NCI-H2227 treated with DMSO at 0.1 percent for 48 hours (cell line): ENCODE data around the gene COL18A1.

ENCODE experiments used
- DNase-seq: peaks from one replicate; lab custom pipeline; 2025; lab: John Stamatoyannopoulos, UW

The COL18A1 gene

GRCh38 chr21:45383111-45383614, 21.8 kb upstream of the COL18A1 start:
- no peak for DNase-seq

DNA sequence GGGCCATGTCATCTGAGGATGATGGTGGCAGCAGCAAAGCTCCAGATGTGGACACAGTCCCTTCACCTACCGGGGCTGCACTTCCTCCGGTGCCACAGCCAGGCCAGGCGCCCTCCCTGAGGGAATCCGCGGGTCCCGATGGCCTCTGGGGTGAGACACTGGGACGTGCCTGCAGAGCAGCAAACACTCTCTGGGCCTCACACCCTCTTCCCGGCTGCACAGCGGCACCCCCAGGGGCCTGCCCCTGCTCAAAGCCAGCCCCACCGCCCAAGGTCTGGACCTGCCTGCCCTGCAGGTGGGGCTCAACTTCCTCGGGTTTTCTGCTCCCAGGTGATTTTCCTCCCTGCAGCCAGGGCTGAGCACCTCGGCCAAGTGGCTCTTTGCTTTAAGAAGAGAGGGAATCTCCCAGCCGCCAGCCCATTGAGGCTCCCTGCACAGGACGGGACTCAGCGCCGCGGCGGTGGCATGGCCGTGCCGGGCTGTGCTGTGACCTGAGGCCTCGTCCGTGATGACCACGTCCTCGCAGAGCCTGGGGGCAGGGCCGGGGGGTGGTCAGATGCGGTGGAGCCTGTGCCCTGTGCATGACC, 21.3 kb upstream of the COL18A1 start:
- DNase-seq, result no peak

DNA sequence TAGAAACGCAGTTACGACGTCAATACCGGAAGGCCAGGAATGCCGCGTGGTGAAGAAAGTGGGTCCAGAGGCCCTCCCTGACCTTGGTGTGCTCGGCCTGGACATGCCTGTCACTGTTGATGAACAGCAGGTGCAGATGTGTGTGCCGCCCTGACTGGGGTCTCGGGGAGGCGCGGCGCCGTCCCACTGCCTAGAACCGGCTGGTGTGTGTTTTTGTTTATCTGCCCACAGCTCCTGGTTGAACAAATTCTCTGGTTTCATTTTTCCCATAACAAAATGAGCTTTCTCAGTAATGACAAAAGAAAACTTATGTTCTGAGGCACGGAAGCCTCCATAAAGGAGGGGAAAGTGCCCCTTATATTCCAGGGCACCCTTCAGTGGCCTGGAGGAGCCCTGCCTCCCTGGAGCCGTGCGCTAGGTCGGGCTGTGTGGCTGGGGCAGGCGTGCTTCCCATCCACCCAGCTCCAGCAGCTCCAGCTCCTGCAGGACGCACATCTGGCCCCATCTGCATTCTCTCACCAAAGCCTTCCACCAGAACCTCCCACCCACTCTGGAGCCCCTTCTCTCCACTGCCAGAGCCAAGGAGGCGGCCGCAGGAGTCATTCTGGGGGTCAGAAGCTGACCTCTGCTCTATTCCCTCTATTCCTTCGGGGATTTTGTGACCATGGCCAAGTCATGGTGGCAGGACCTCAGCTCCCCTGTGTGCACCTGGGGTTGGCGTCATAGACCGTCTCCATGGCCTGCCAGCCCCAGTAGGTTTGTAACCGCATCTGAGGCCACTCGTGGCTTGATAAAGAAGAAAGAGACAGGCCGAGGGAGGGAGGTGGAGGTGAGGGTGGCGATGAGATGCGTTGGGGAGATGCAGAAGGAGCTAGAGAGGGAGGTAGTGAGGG, 20.1 kb upstream of the COL18A1 start:
- DNase-seq, result no peak

DNA sequence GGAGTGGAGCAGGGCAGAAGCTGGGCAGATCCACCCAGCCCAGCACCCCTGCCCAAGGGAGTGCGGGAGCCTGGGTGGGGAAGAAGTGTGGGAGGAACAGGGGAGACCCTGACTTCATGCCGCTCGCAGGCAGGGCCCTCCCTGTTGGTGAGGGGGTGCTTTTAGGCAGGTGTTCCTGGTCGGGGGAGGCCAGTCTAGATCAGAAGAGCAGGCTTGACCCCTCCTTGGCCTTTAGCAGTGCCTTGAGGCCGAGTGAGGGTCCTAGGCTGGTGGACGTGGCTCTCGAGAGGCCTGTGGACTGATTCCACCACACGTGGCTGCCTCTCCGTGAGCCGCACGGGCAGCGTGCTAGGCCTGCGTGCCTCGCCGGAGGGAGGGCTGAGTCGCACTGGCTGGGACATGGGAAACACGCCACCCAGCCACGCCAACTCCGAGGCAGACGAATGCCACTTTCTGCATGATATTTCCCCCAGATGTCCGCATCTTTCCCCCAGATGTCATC, 19.4 kb upstream of the COL18A1 start:
- no peak for DNase-seq

- no peak for DNase-seq
Observed at GRCh38 chr21:45386336-45386727, 18.6 kb upstream of the COL18A1 start.

GRCh38 chr21:45386728-45387371, 18.1 kb upstream of the COL18A1 start:
- no peak for DNase-seq

DNA sequence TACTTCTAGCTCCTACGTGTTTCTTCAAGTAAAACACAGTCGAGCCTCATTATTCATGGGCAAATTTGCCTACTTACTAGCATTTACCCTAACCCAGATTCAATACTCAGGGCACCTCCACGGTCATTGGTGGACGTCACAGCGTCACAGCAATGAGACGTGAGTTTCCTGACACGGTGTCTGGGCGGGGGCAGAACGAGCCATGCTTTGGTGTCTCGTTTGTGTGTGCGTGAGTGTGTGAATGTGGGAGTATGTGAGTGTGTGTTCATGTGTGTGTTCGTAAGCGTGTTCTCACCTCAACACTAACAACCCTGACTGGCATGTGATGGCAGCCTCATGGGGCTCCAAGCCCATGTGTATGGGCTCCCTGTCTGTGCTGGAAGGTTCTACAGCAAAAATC, 17.5 kb upstream of the COL18A1 start:
- DNase-seq, result no peak

DNA sequence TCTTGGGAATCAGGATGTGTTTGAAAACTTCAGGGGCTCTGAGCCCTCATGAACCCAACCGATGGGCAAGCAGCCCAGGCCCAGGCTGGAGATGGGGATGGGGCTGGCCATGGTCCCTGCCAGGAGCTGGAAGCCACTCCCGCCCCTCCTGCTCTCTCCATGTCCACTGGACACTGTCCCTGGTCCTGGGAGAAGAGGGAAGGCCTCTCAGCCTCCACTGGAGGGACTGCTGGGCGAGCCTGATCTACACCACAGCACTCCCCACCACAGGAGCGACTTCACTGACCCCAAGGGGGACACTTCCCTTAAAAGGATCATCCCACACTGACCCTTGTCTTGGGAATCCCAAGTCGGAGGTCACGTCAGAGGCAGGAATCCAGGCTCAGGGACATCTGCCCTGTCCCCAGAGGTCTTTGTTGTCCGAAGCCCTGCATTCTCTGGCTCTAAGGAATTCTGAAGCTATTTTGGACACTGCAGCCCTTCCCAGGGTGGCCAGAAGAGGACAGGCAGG, 16.9 kb upstream of the COL18A1 start:
- DNase-seq, result no peak

- DNase-seq, result no peak
Observed at GRCh38 chr21:45388611-45389296, 16.2 kb upstream of the COL18A1 start.

DNA sequence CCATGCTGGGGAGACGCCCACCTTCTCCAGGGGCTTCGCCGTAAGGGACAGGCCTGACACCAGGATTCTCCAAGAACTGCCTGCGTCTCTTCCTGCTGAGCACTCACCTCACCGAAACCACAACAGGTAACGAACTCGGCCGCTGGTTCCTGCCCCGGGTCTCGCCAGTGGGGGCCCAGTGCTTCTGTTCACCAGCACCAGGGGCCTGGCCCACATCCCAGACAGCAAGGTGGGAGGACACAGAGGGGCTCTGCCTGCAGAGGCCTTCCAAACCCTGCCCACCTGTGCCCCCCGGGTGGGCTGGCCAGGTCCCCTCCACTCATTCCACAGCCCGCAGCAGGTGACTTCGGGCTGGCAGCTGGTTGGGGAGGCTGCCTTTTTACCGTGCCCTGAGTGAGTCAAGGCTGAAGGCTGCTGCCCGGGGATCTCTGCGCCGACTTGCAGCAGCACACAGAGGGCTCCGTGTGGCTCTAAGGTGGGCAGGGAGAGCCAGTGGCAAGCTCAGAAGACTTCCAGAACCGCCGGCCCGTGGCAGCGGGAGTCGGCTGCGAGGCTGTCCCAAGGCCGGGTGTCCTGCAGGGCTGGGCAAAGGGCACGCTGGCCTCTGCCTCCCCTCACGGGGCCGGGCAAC, 14.7 kb upstream of the COL18A1 start:
- DNase-seq, result no peak

DNA sequence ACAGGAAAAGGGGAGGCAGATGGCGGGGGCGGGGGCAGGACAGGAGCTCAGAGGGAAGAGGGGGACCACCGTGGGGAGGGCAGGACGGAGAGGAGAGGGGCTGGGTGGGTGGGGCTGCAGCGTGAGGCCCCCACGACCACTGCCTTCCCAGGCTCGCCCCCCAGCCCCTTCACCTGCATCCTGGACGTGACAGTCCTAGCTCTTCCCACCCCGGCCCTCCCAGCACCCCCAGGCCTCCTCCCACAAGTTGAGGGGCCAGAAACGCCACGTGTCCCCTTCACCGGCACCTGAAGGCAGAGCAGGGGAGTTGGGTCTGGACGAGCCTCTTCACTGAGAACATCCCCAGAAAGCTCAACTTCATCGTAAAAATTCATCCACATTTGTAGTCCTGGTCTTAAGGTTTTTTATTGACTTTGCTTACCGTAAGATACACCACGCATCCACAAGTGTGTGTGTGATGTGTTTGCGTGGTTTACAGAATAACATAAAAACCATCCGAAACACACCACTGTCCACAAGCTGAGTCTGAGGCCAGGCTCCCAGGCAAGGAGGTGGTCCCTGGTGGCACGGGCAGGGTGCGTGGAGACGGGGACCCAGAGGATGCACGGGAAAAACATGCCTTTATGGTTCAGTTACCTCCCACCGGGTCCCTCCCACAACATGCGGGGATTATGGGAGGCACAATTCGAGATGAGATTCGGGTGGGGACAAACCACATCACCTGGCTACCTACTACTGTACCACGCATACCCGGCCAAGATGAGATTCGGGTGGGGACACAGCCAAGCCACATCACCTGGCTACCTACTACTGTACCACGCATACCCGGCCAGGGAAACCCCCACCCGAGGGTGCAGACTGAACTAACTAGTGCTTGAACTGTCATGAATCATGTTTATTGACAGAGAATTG, 13.9 kb upstream of the COL18A1 start:
- no peak for DNase-seq

- DNase-seq, result no peak
Observed at GRCh38 chr21:45391743-45392572, 13.0 kb upstream of the COL18A1 start.

GRCh38 chr21:45392573-45392971, 12.4 kb upstream of the COL18A1 start:
- no peak for DNase-seq

DNA sequence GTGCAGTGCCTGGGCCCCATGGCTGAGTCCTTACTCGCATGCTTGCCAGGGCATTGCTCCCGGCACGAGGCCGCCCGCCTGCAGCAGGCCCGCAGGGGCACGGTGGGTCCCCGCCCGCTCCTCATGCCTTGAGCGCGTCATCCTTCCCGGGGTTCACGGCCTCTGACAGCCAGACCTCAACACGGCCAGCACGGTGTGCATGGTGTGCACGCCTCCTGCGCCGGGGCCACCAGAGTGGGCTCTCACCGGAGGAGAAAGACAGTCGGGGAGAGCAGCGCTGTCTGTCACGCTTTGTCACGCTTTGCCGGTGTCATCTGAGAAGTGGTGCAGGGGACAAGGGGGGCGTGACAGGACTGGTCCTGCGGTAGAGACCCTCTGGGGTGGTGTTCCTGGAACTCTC, 11.9 kb upstream of the COL18A1 start:
- DNase-seq, result no peak

GRCh38 chr21:45393833-45394638, 10.9 kb upstream of the COL18A1 start:
- DNase-seq, result no peak

GRCh38 chr21:45396620-45396995, 8.4 kb upstream of the COL18A1 start:
- DNase-seq, result no peak

DNA sequence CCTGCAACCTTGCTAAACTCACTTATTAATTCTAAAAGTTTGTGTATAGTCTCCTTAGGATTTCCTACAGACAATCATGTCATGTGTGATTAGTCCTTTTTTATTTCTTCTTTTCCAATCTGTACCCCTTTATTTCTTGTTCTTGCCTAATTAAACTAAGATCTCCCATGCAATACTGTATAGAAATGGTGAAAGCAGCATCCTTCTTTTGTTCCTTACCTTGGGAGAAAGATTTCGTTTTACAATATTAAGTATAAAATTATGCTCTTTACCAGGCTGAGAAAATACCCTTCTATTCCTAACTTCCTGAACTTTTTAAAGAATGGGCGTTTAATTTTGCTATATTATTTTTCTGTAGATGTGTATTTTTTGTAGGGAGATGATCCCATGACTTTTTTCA, 7.6 kb upstream of the COL18A1 start:
- DNase-seq, result no peak

- DNase-seq, result no peak
Observed at GRCh38 chr21:45401054-45401518, 3.9 kb upstream of the COL18A1 start.
